ENCODE data around the gene PRKCZ. TPM values are rescaled to one million over a fixed set of nuclear protein-coding genes. Genes with fewer than 3 reads are reported as not detected.

The PRKCZ gene
- total RNA-seq, 2 experiments from 2014 or later = 17.8 to 19.0 TPM

GRCh38 chr1:2181271-2181670 lies 131.1 kb downstream of the PRKCZ start:
- no peak overlapping the region for H3K4me3 ChIP-seq (ENCODE audit: low read length)
- no peaks in the 10 kb centered on the region for H3K4me1 Mint-ChIP-seq (ENCODE audit: low read depth)
- H3K9me3 Mint-ChIP-seq = no peaks in the 10 kb centered on the region
- H3K36me3 Mint-ChIP-seq (ENCODE audit: low read depth) = peaks cover 17% of the 10 kb centered on the region
- DNase-seq = no peak
- H3K27ac ChIP-seq (ENCODE audit: low read depth in 1 of 2, low read length in 2 of 2) = no peak overlapping the region
- H3K27ac Mint-ChIP-seq = no peak overlapping the region
- peaks cover 18% of the 10 kb centered on the region for H3K36me3 ChIP-seq (ENCODE audit: insufficient read depth, low read length)
- intact Hi-C loops (cut with DNase I, micrococcal nuclease) = no loop called here
- no peaks in the 10 kb centered on the region for H3K27me3 Mint-ChIP-seq
- POLR2A ChIA-PET = no interaction called here
- no peak for ATAC-seq (ENCODE audit: poor library complexity)
- H3K4me1 ChIP-seq (ENCODE audit: insufficient read depth, low read length) = no peaks in the 10 kb centered on the region
- no peak overlapping the region for H3K4me3 Mint-ChIP-seq
- no peaks in the 10 kb centered on the region for H3K9me3 ChIP-seq (ENCODE audit: control insufficient read depth in 1 of 2, insufficient read depth in 1 of 2, low read length in 2 of 2)
- H3K27me3 ChIP-seq (ENCODE audit: control insufficient read depth in 1 of 2, insufficient read depth in 2 of 2, low read length in 2 of 2) = no peaks in the 10 kb centered on the region
- CTCF ChIA-PET = no interaction called here
- TF ChIP-seq CTCF (IDR thresholded peaks at IDR 0.05) = no peak

GRCh38 chr1:2181752-2182151 lies 131.5 kb downstream of the PRKCZ start:
- ChIA-PET CTCF (no interaction called here), POLR2A (no interaction called here)
- Mint-ChIP-seq H3K27me3 (no peaks in the 10 kb centered on the region), H3K27ac (no peak overlapping the region), H3K36me3 (ENCODE audit: low read depth) (peaks cover 17% of the 10 kb centered on the region), H3K4me3 (no peak overlapping the region), H3K4me1 (ENCODE audit: low read depth) (no peaks in the 10 kb centered on the region), H3K9me3 (no peaks in the 10 kb centered on the region)
- no peak overlapping the region for H3K27ac ChIP-seq (ENCODE audit: low read depth in 1 of 2, low read length in 2 of 2)
- no peak for DNase-seq
- H3K4me1 ChIP-seq (ENCODE audit: insufficient read depth, low read length) = no peaks in the 10 kb centered on the region
- intact Hi-C loops (cut with DNase I, micrococcal nuclease) = no loop called here
- H3K27me3 ChIP-seq (ENCODE audit: control insufficient read depth in 1 of 2, insufficient read depth in 2 of 2, low read length in 2 of 2) = no peaks in the 10 kb centered on the region
- H3K9me3 ChIP-seq (ENCODE audit: control insufficient read depth in 1 of 2, insufficient read depth in 1 of 2, low read length in 2 of 2) = no peaks in the 10 kb centered on the region
- no peak for TF ChIP-seq CTCF (IDR thresholded peaks at IDR 0.05)
- H3K4me3 ChIP-seq (ENCODE audit: low read length) = no peak overlapping the region
- no peak for ATAC-seq (ENCODE audit: poor library complexity)
- peaks cover 18% of the 10 kb centered on the region for H3K36me3 ChIP-seq (ENCODE audit: insufficient read depth, low read length)

GRCh38 chr1:2182376-2182775 lies 132.2 kb downstream of the PRKCZ start:
- Histone ChIP-seq H3K4me3 (ENCODE audit: low read length) (no peak overlapping the region), H3K4me1 (ENCODE audit: insufficient read depth, low read length) (no peaks in the 10 kb centered on the region), H3K27ac (ENCODE audit: low read depth in 1 of 2, low read length in 2 of 2) (no peak overlapping the region), H3K9me3 (ENCODE audit: control insufficient read depth in 1 of 2, insufficient read depth in 1 of 2, low read length in 2 of 2) (no peaks in the 10 kb centered on the region), H3K27me3 (ENCODE audit: control insufficient read depth in 1 of 2, insufficient read depth in 2 of 2, low read length in 2 of 2) (no peaks in the 10 kb centered on the region), H3K36me3 (ENCODE audit: insufficient read depth, low read length) (peaks cover 18% of the 10 kb centered on the region)
- no peaks in the 10 kb centered on the region for H3K9me3 Mint-ChIP-seq
- no peaks in the 10 kb centered on the region for H3K27me3 Mint-ChIP-seq
- ATAC-seq (ENCODE audit: poor library complexity) (no peak), DNase-seq (no peak)
- H3K27ac Mint-ChIP-seq = no peak overlapping the region
- no peak overlapping the region for H3K4me3 Mint-ChIP-seq
- intact Hi-C loops (cut with DNase I, micrococcal nuclease) = no loop called here
- no peaks in the 10 kb centered on the region for H3K4me1 Mint-ChIP-seq (ENCODE audit: low read depth)
- ChIA-PET POLR2A (no interaction called here), CTCF (no interaction called here)
- no peak for TF ChIP-seq CTCF (IDR thresholded peaks at IDR 0.05)
- peaks cover 13% of the 10 kb centered on the region for H3K36me3 Mint-ChIP-seq (ENCODE audit: low read depth)
